Liver (tissue), 9 donors: ENCODE data around the gene CRYGC. TPM values are rescaled to one million over a fixed set of nuclear protein-coding genes. Genes with fewer than 3 reads are reported as not detected.

Source experiments
- DNase-seq: peaks from one replicate; pipeline ENCODE4 v3.0.0-alpha.2; 2017; ENCODE audit warnings: low spot score
- H3K27ac ChIP-seq, 2 donors: one replicate each; pipeline ENCODE4 v1.7.0; 2013; ENCODE audit warnings: inconsistent platforms in 2 of 2, low read length in 2 of 2, control low read depth in 1 of 2, low read depth in 1 of 2, mild to moderate bottlenecking in 1 of 2
- H3K27me3 ChIP-seq, 4 donors: one replicate each; pipeline versions ENCODE4 v1.6.1 to v1.7.0; 2013; ENCODE audit warnings: low read length in 3 of 4, inconsistent platforms in 1 of 4, mild to moderate bottlenecking in 1 of 4, moderate library complexity in 1 of 4; ENCODE audit not compliant: control insufficient read depth in 4 of 4, insufficient read depth in 4 of 4
- H3K36me3 ChIP-seq, 4 donors: one replicate each; pipeline versions ENCODE4 v1.6.1 to v1.7.0; 2013; ENCODE audit warnings: low read length in 3 of 4, mild to moderate bottlenecking in 3 of 4, low read depth in 1 of 4, moderate library complexity in 1 of 4; ENCODE audit not compliant: control insufficient read depth in 4 of 4, insufficient read depth in 3 of 4
- H3K4me1 ChIP-seq, 4 donors: one replicate each; pipeline versions ENCODE4 v1.6.1 to v1.7.0; 2013; ENCODE audit warnings: low read length in 3 of 4, mild to moderate bottlenecking in 3 of 4, moderate library complexity in 1 of 4; ENCODE audit not compliant: control insufficient read depth in 4 of 4, insufficient read depth in 4 of 4
- H3K4me3 ChIP-seq, 3 donors: one replicate each; pipeline versions ENCODE4 v1.6.1 to v1.7.0; 2013; ENCODE audit warnings: low read length in 3 of 3, control low read depth in 1 of 3, low read depth in 1 of 3, mild to moderate bottlenecking in 1 of 3
- H3K9ac ChIP-seq, 2 donors: one replicate each; pipeline ENCODE4 v1.7.0; 2013; ENCODE audit warnings: low read length in 2 of 2, mild to moderate bottlenecking in 2 of 2, moderate library complexity in 2 of 2, control low read depth in 1 of 2, low read depth in 1 of 2
- H3K9me3 ChIP-seq, 4 donors: one replicate each; pipeline versions ENCODE4 v1.6.1 to v1.7.0; 2013; ENCODE audit warnings: low read length in 3 of 4; ENCODE audit not compliant: control insufficient read depth in 4 of 4
- EGR1 ChIP-seq, 2 donors: IDR thresholded peaks; 2 replicates each; pipeline ENCODE4 v1.6.1; 2016 to 2018; ENCODE audit warnings: antibody characterized with exemption in 2 of 2, low read depth in 2 of 2
- FOXA1 ChIP-seq: IDR thresholded peaks from 2 replicates; pipeline ENCODE4 v1.6.1; 2016; ENCODE audit warnings: antibody characterized with exemption
- FOXA2 ChIP-seq: IDR thresholded peaks from 2 replicates; pipeline ENCODE4 v1.6.1; 2016; ENCODE audit warnings: antibody characterized with exemption
- GABPA ChIP-seq, 2 donors: IDR thresholded peaks in 1 of 2; conservative IDR thresholded peaks in 1 of 2; 2 replicates each; pipeline ENCODE4 v1.6.1; 2016; ENCODE audit warnings: antibody characterized with exemption in 2 of 2, mild to moderate bottlenecking in 1 of 2, moderate library complexity in 1 of 2
- HNF4A ChIP-seq, 2 donors: conservative IDR thresholded peaks; 2 replicates each; pipeline ENCODE4 v1.6.1; 2016; ENCODE audit warnings: antibody characterized with exemption in 2 of 2, mild to moderate bottlenecking in 2 of 2
- HNF4G ChIP-seq: IDR thresholded peaks from 2 replicates; pipeline ENCODE4 v1.6.1; 2016; ENCODE audit warnings: antibody characterized with exemption
- JUND ChIP-seq, 2 donors: IDR thresholded peaks; 2 replicates each; pipeline ENCODE4 v1.6.1; 2016; ENCODE audit warnings: antibody characterized with exemption in 2 of 2
- NR2F2 ChIP-seq: IDR thresholded peaks from 2 replicates; pipeline ENCODE4 v1.6.1; 2016; ENCODE audit warnings: antibody characterized with exemption
- RAD21 ChIP-seq, 2 donors: IDR thresholded peaks; 2 replicates each; pipeline ENCODE4 v1.6.1; 2016; ENCODE audit warnings: antibody characterized with exemption in 2 of 2, mild to moderate bottlenecking in 2 of 2
- RXRA ChIP-seq, 2 donors: IDR thresholded peaks; 2 replicates each; pipeline ENCODE4 v1.6.1; 2017 to 2018; ENCODE audit warnings: antibody characterized with exemption in 2 of 2, mild to moderate bottlenecking in 1 of 2
- SP1 ChIP-seq: IDR thresholded peaks from 2 replicates; pipeline ENCODE4 v1.6.1; 2018; ENCODE audit warnings: antibody characterized with exemption, mild to moderate bottlenecking
- TAF1 ChIP-seq: conservative IDR thresholded peaks from 2 replicates; pipeline ENCODE4 v1.6.1; 2016; ENCODE audit warnings: antibody characterized with exemption, mild to moderate bottlenecking
- YY1 ChIP-seq: IDR thresholded peaks from 2 replicates; pipeline ENCODE4 v1.6.1; 2016; ENCODE audit warnings: antibody characterized with exemption, mild to moderate bottlenecking
- WGBS: extraction: QIAGEN DNeasy Blood & Tissue Kit; methylation state at CpG from one replicate; pipeline ENCODE4 v1.1.7; 2013; 5-methylcytosine and 5-hydroxymethylcytosine counted together
- polyA plus RNA-seq, 2 donors: library from polyadenylated mRNA; stranded (reverse) in 1 of 2; unstranded in 1 of 2; fragments of 200-250 nt in 1 of 2; fragments of >200 nt in 1 of 2; fragmentation: Nextera tagmentation in 1 of 2; extraction: Ambion mirVana in 1 of 2; gene quantifications; one replicate each; pipeline versions ENCODE4 v1.2.1 to v1.2.3, GENCODE V29; 2013 to 2015
- total RNA-seq, 2 donors: library from RNA; depleted of rRNA; stranded (reverse); fragments of >200 nt; gene quantifications; one replicate each; pipeline ENCODE4 v1.2.3, GENCODE V29; 2014
- TF ChIP-seq, protein P1 (sequence below): IDR thresholded peaks from 2 replicates; pipeline ENCODE4 v1.6.1; 2016; ENCODE audit warnings: antibody characterized with exemption
- TF ChIP-seq, protein P2 (sequence below): IDR thresholded peaks from 2 replicates; pipeline ENCODE4 v1.6.1; 2016; ENCODE audit warnings: antibody characterized with exemption
- TF ChIP-seq, protein P3 (sequence below): fragments of 150-350 bp; IDR thresholded peaks from 2 replicates; pipeline ENCODE4 v1.5.1; 2017; ENCODE audit warnings: improper control_type of control experiment, low read depth, low read length; ENCODE audit not compliant: missing input control
- TF ChIP-seq, protein P4 (sequence below): IDR thresholded peaks from 2 replicates; pipeline ENCODE4 v1.6.1; 2016; ENCODE audit warnings: antibody characterized with exemption
- TF ChIP-seq, protein P5 (sequence below): IDR thresholded peaks from 2 replicates; pipeline ENCODE4 v1.6.1; 2016; ENCODE audit warnings: antibody characterized with exemption, mild to moderate bottlenecking
- donor health status: healthy.
- donor health status: healthy.
- donor health status: healthy.
- donor health status: healthy.
- donor health status: healthy.

Gene CRYGC
- total and polyA plus RNA-seq, 4 donors = not detected

DNA sequence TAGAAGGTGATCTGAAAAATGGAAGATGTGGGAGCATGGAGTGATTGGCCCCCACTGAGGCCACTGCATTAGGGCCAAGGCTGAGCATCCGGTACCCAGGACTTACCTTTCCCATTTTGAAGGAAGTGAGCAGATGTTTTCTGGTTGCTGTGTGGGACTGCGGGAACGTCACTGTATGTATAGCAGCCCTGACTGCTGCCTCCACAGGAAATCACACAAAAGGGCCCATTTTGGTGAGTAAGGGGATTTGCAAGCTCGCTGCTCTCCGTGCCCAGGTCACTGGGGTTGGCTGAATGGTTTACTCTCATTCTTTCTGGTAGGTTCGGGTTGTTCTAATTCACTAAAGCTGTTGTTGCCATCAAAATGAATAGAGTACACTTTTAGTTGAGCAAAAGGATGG, 16.4 kb upstream of the CRYGC start, which contains the start of gene CRYGB:
CRYGB (minus strand) TSS at position 153 of the 400 bp plus-strand sequence; CDS start at position 115, 38 bp downstream.
- H3K27me3 ChIP-seq = peaks cover 0 to 8% (median 0%) of the 10 kb centered on the region in 4 donors
- H3K27ac ChIP-seq = no peak within 1 kb of the TSS
- H3K36me3 ChIP-seq = no peaks in the 10 kb centered on the region
- TF ChIP-seq, protein P1, sequence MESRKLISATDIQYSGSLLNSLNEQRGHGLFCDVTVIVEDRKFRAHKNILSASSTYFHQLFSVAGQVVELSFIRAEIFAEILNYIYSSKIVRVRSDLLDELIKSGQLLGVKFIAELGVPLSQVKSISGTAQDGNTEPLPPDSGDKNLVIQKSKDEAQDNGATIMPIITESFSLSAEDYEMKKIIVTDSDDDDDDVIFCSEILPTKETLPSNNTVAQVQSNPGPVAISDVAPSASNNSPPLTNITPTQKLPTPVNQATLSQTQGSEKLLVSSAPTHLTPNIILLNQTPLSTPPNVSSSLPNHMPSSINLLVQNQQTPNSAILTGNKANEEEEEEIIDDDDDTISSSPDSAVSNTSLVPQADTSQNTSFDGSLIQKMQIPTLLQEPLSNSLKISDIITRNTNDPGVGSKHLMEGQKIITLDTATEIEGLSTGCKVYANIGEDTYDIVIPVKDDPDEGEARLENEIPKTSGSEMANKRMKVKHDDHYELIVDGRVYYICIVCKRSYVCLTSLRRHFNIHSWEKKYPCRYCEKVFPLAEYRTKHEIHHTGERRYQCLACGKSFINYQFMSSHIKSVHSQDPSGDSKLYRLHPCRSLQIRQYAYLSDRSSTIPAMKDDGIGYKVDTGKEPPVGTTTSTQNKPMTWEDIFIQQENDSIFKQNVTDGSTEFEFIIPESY = no peak
- TF ChIP-seq, protein P2, sequence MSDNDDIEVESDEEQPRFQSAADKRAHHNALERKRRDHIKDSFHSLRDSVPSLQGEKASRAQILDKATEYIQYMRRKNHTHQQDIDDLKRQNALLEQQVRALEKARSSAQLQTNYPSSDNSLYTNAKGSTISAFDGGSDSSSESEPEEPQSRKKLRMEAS = no peak
- TF ChIP-seq NR2F2 (no peak), SP1 (no peak), FOXA2 (no peak), EGR1 (IDR thresholded peaks at IDR 0.05; ENCODE audit: low read depth in 2 of 2) (no peak), JUND (IDR thresholded peaks at IDR 0.05) (no peak), RXRA (IDR thresholded peaks at IDR 0.05) (no peak), FOXA1 (no peak), RAD21 (IDR thresholded peaks at IDR 0.05) (no peak), YY1 (no peak), GABPA (IDR thresholded peaks at IDR 0.05 in 1 of 2, conservative IDR thresholded peaks at IDR 0.05 in 1 of 2) (no peak), TAF1 (no peak), HNF4A (conservative IDR thresholded peaks at IDR 0.05) (no peak), HNF4G (no peak)
- TF ChIP-seq, protein P3, sequence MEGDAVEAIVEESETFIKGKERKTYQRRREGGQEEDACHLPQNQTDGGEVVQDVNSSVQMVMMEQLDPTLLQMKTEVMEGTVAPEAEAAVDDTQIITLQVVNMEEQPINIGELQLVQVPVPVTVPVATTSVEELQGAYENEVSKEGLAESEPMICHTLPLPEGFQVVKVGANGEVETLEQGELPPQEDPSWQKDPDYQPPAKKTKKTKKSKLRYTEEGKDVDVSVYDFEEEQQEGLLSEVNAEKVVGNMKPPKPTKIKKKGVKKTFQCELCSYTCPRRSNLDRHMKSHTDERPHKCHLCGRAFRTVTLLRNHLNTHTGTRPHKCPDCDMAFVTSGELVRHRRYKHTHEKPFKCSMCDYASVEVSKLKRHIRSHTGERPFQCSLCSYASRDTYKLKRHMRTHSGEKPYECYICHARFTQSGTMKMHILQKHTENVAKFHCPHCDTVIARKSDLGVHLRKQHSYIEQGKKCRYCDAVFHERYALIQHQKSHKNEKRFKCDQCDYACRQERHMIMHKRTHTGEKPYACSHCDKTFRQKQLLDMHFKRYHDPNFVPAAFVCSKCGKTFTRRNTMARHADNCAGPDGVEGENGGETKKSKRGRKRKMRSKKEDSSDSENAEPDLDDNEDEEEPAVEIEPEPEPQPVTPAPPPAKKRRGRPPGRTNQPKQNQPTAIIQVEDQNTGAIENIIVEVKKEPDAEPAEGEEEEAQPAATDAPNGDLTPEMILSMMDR = no peak
- TF ChIP-seq, protein P4, sequence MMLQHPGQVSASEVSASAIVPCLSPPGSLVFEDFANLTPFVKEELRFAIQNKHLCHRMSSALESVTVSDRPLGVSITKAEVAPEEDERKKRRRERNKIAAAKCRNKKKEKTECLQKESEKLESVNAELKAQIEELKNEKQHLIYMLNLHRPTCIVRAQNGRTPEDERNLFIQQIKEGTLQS = no peak
- TF ChIP-seq, protein P5, sequence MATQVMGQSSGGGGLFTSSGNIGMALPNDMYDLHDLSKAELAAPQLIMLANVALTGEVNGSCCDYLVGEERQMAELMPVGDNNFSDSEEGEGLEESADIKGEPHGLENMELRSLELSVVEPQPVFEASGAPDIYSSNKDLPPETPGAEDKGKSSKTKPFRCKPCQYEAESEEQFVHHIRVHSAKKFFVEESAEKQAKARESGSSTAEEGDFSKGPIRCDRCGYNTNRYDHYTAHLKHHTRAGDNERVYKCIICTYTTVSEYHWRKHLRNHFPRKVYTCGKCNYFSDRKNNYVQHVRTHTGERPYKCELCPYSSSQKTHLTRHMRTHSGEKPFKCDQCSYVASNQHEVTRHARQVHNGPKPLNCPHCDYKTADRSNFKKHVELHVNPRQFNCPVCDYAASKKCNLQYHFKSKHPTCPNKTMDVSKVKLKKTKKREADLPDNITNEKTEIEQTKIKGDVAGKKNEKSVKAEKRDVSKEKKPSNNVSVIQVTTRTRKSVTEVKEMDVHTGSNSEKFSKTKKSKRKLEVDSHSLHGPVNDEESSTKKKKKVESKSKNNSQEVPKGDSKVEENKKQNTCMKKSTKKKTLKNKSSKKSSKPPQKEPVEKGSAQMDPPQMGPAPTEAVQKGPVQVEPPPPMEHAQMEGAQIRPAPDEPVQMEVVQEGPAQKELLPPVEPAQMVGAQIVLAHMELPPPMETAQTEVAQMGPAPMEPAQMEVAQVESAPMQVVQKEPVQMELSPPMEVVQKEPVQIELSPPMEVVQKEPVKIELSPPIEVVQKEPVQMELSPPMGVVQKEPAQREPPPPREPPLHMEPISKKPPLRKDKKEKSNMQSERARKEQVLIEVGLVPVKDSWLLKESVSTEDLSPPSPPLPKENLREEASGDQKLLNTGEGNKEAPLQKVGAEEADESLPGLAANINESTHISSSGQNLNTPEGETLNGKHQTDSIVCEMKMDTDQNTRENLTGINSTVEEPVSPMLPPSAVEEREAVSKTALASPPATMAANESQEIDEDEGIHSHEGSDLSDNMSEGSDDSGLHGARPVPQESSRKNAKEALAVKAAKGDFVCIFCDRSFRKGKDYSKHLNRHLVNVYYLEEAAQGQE = no peak
- no peak for DNase-seq
- no peak within 1 kb of the TSS for H3K9ac ChIP-seq
- H3K4me3 ChIP-seq = no peak within 1 kb of the TSS
- H3K4me1 ChIP-seq = no peaks in the 10 kb centered on the region
- WGBS = 85% methylated on average over 6 of the region's 6 CpGs
- no peaks in the 10 kb centered on the region for H3K9me3 ChIP-seq
